ENCODE results near the gene ACVRL1.
"Not testable (repeated sequence)": the region's sequence is repeated elsewhere in the genome, so short reads cannot be mapped to it uniquely, and the experiment has no call there.

The ACVRL1 gene

GRCh38 chr12:51874000-51874399 lies 33.3 kb upstream of the ACVRL1 start:
- no peak for DNase-seq (ENCODE audit: low read depth in 2 of 2)

GRCh38 chr12:51874486-51874885 lies 32.8 kb upstream of the ACVRL1 start:
- DNase-seq (ENCODE audit: low read depth in 2 of 2): no peak

GRCh38 chr12:51879102-51879501 lies 28.2 kb upstream of the ACVRL1 start:
- DNase-seq (ENCODE audit: low read depth in 2 of 2): no peak

GRCh38 chr12:51883295-51883694 lies 24.0 kb upstream of the ACVRL1 start:
- no peak for DNase-seq (ENCODE audit: low read depth in 2 of 2)

GRCh38 chr12:51883998-51884675 lies 23.2 kb upstream of the ACVRL1 start:
- no peak for DNase-seq (ENCODE audit: low read depth in 2 of 2)

- DNase-seq (ENCODE audit: low read depth in 2 of 2): no peak
Observed at GRCh38 chr12:51884676-51885229, 22.6 kb upstream of the ACVRL1 start.

GRCh38 chr12:51885294-51886020 lies 21.8 kb upstream of the ACVRL1 start:
- DNase-seq (ENCODE audit: low read depth in 2 of 2): not testable (repeated sequence)

- no peak for DNase-seq (ENCODE audit: low read depth in 2 of 2)
Observed at GRCh38 chr12:51886021-51886710, 21.1 kb upstream of the ACVRL1 start.

GRCh38 chr12:51887476-51888315 lies 19.6 kb upstream of the ACVRL1 start, which contains the start of gene ANKRD33:
Gene ANKRD33 (plus strand): TSS chr12:51888103. CDS start chr12:51888187, 84 bp downstream.
- DNase-seq (ENCODE audit: low read depth in 2 of 2): no peak

GRCh38 chr12:51888316-51889215 lies 18.7 kb upstream of the ACVRL1 start:
- no peak for DNase-seq (ENCODE audit: low read depth in 2 of 2)

- DNase-seq (ENCODE audit: low read depth in 2 of 2): no peak
Observed at GRCh38 chr12:51889216-51890132, 17.8 kb upstream of the ACVRL1 start.

GRCh38 chr12:51890133-51890464 lies 17.2 kb upstream of the ACVRL1 start:
- no peak for DNase-seq (ENCODE audit: low read depth in 2 of 2)

GRCh38 chr12:51890511-51891171 lies 16.7 kb upstream of the ACVRL1 start:
- no peak for DNase-seq (ENCODE audit: low read depth in 2 of 2)

- DNase-seq (ENCODE audit: low read depth in 2 of 2): no peak
Observed at GRCh38 chr12:51891843-51892242, 15.5 kb upstream of the ACVRL1 start.

- no peak for DNase-seq (ENCODE audit: low read depth in 2 of 2)
Observed at GRCh38 chr12:51893786-51894185, 13.5 kb upstream of the ACVRL1 start.

GRCh38 chr12:51895378-51896135 lies 11.7 kb upstream of the ACVRL1 start:
- no peak for DNase-seq (ENCODE audit: low read depth in 2 of 2)

- DNase-seq (ENCODE audit: low read depth in 2 of 2): no peak
Observed at GRCh38 chr12:51896236-51896635, 11.1 kb upstream of the ACVRL1 start.

GRCh38 chr12:51897181-51897580 lies 10.1 kb upstream of the ACVRL1 start:
- no peak for DNase-seq (ENCODE audit: low read depth in 2 of 2)
